Mammary epithelial cell (primary cell): ENCODE data around the gene ACTMAP.

Experiments
- EZH2 ChIP-seq: IDR thresholded peaks from 2 replicates; pipeline ENCODE4 v1.6.1; 2012; ENCODE audit warnings: low read length, inconsistent platforms, borderline replicate concordance
- TF ChIP-seq, protein P1 (sequence below), 2 donors: IDR thresholded peaks in 1 of 2; conservative IDR thresholded peaks in 1 of 2; 2 replicates each; pipeline ENCODE4 v1.5.1; 2011 to 2012; ENCODE audit warnings: inconsistent platforms in 2 of 2, low read length in 2 of 2, mild to moderate bottlenecking in 2 of 2, control low read depth in 1 of 2, low read depth in 1 of 2; ENCODE audit not compliant: insufficient read depth in 1 of 2; ENCODE audit errors: extremely low read depth in 1 of 2

DNA sequence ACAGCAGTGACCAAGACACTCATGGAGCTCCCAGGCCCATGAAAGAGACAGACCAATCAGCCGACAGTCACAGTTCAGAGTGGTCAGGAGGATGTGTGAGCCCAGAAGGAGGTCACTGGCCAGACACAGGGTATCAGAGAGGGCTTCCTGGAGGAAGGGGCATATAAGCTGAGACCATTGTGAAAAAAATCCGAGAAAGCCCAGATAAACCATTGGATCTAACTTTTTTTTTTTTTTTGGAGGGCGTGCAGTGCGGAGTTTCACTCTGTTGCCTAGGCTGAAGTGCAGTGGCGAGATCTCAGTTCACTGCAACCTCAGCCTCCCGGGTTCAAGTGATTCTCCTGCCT lies 29.2 kb downstream of the ACTMAP start:
- TF ChIP-seq, protein P1, sequence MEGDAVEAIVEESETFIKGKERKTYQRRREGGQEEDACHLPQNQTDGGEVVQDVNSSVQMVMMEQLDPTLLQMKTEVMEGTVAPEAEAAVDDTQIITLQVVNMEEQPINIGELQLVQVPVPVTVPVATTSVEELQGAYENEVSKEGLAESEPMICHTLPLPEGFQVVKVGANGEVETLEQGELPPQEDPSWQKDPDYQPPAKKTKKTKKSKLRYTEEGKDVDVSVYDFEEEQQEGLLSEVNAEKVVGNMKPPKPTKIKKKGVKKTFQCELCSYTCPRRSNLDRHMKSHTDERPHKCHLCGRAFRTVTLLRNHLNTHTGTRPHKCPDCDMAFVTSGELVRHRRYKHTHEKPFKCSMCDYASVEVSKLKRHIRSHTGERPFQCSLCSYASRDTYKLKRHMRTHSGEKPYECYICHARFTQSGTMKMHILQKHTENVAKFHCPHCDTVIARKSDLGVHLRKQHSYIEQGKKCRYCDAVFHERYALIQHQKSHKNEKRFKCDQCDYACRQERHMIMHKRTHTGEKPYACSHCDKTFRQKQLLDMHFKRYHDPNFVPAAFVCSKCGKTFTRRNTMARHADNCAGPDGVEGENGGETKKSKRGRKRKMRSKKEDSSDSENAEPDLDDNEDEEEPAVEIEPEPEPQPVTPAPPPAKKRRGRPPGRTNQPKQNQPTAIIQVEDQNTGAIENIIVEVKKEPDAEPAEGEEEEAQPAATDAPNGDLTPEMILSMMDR (conservative IDR thresholded peaks at IDR 0.05 in 1 of 2, IDR thresholded peaks at IDR 0.05 in 1 of 2; ENCODE audit: extremely low read depth in 1 of 2, insufficient read depth in 1 of 2, low read depth in 1 of 2, low read length in 2 of 2), result no peak
- TF ChIP-seq EZH2, result no peak
